GM12892 (cell line): ENCODE data around the gene C20orf173.
"Not testable (repeated sequence)": the region's sequence is repeated elsewhere in the genome, so short reads cannot be mapped to it uniquely, and the experiment has no call there.

ENCODE experiments used
- DNase-seq: peaks from one replicate; pipeline ENCODE4 v3.0.0; 2011; ENCODE audit not compliant: insufficient read length
- FAIRE-seq: peaks from 2 replicates; lab custom pipeline; 2011; peaks lifted over from hg19 to GRCh38; lab: Jason Lieb, UNC
- POLR2A ChIP-seq: IDR thresholded peaks from 2 replicates; pipeline ENCODE4 v1.6.1; 2011; ENCODE audit warnings: low read depth, low read length, control low read depth
- POLR2AphosphoS5 ChIP-seq: IDR thresholded peaks from 2 replicates; pipeline ENCODE4 v1.6.1; 2011; ENCODE audit warnings: low read depth, low read length, control low read depth
- TAF1 ChIP-seq: IDR thresholded peaks from 2 replicates; pipeline ENCODE4 v1.6.1; 2011; ENCODE audit warnings: low read depth, mild to moderate bottlenecking, control low read depth, low read length, borderline replicate concordance

C20orf173 gene

GRCh38 chr20:35560105-35560511 lies 30.7 kb upstream of the C20orf173 start:
- DNase-seq (no peak), FAIRE-seq (no peak)
- TF ChIP-seq POLR2AphosphoS5, result no peak
- no peak for TF ChIP-seq TAF1
- no peak for TF ChIP-seq POLR2A

DNA sequence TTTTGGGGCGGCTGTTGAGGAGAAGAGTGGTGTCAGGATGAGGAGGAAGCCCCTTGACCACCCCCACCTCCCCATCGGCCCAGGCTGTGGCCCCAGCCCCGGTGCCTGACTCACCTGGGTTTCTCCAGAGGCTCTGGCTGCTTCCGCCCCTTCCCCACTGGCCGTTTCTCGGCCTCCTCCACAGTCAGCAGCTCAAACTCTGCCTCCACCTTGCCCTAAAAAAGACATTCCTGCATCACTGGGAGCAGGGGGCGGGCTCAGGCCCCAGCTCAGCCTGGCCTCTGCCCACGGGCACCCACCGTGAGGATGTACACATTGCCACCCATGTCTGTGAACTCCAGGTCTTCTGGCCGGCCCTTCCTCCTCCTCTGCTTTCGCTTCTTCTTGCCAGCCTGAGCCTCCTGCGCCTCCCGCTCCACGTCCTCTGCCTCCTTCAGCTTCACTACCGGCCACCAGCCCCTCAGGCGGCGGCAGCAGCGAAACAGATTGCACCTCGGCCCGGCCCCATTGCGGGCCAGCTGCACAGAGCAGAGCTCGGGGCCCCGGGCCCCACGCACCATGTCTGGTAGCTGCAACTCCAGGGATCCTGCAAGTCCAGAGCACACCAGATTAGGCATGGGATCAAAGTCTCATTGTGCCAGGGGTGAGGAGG lies 29.7 kb upstream of the C20orf173 start:
- DNase-seq (no peak), FAIRE-seq (no peak)
- 0 out of 2 replicates have a peak, but pooled peaks have one; percentile 18 for TF ChIP-seq POLR2AphosphoS5
- no peak for TF ChIP-seq POLR2A
- TF ChIP-seq TAF1, result no peak

DNA sequence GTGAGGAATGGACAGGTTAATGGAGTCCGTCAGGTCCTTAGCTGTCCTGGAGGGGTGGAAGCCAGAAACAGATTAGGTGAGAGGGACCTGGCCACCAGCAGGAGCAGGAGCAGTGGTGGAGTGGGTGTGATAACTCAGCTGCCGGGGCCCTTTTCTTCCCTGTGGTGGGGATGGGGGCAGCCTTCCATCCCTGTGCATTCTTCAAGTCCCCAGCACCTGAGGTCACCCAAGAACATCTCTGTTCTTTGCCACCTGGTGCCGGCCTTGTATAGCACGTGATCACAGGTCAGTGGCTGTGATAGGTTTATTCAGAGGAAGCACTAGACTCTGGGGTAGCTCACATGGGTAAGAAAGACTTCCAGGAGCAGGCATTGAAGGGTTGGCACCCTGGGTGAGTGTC lies 29.0 kb upstream of the C20orf173 start:
- TF ChIP-seq POLR2A, result no peak
- TF ChIP-seq POLR2AphosphoS5, result no peak; the same call in 1 of the 2 replicates
- TF ChIP-seq TAF1, result no peak
- FAIRE-seq, result no peak
- DNase-seq, result no peak

GRCh38 chr20:35556871-35557270 lies 27.4 kb upstream of the C20orf173 start:
- TF ChIP-seq TAF1, result no peak
- TF ChIP-seq POLR2A, result no peak
- TF ChIP-seq POLR2AphosphoS5, result no peak
- DNase-seq (no peak), FAIRE-seq (no peak)

- DNase-seq (no peak), FAIRE-seq (no peak)
- TF ChIP-seq POLR2A (no peak), POLR2AphosphoS5 (no peak), TAF1 (no peak)
Observed at GRCh38 chr20:35555951-35556645, 26.6 kb upstream of the C20orf173 start.

- not testable (repeated sequence) for FAIRE-seq, DNase-seq
Observed at GRCh38 chr20:35555461-35555860, 26.0 kb upstream of the C20orf173 start.

- no peak for DNase-seq
- TF ChIP-seq TAF1, result no peak
- no peak for TF ChIP-seq POLR2A
- TF ChIP-seq POLR2AphosphoS5, result no peak
- no peak for FAIRE-seq
Observed at GRCh38 chr20:35552914-35553313, 23.5 kb upstream of the C20orf173 start.

DNA sequence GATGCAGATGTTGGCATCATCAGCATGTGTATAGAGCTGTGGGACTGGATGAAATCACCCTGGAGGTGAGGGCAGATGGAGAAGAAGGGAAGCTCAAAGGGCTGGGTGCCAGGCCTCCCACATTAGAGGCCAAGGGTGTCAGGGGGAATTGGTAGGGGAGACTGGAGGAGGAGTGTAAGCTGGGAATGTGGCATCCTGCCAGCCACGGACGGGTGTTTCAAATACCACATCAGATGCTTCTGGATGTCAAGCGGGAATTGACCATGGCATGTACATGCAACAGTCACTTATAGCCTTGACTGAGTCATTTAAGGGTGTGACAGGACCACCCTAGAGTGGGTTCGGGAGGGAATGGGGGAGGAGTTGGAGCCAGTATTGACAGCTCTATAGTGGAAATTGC lies 22.1 kb upstream of the C20orf173 start:
- TF ChIP-seq TAF1, result no peak
- no peak for TF ChIP-seq POLR2A
- TF ChIP-seq POLR2AphosphoS5, result no peak
- no peak for DNase-seq
- FAIRE-seq, result no peak

DNA sequence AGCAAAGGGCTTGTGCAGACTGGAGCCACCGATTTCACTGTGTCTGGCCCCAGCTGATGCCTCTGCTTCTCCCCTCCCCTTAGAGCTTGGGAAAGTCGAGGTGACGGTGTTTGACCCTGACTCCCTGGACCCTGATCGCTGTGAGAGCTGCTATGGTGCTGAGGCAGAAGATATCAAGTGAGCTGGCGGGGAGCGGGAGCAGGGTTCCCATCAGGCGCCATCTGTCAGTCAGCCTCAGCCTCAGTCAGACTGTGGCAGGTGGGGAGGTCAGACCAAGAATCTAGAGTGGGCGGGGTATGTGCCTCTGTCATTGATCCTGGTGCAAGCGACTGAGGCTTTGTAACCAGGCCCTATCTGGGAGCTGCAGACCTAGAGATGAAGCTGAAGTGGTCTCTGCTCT lies 17.9 kb upstream of the C20orf173 start:
- DNase-seq (no peak), FAIRE-seq (no peak)
- no peak for TF ChIP-seq TAF1
- TF ChIP-seq POLR2A, result no peak
- TF ChIP-seq POLR2AphosphoS5, result no peak

DNA sequence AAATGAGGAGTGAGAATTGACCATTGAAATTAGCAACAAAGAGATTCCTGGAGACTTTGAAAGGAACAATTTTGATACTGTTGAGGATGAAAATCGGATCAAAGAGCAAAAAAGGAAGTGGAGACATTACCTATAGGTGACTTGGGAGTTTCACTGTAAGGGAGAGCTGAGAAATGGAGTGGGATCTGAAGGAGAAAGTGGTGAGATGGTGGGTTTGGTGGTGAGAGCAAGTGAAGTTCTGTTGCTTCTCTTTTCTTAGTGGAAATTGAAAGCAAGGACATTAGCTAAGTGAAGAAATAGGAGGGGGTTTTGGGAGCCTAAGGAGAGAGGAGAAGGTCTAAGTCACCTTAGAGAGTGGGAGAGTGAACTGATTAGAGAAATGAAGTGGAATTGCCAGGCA lies 16.7 kb upstream of the C20orf173 start:
- no peak for DNase-seq
- no peak for FAIRE-seq
- TF ChIP-seq POLR2AphosphoS5 (no peak), TAF1 (no peak), POLR2A (no peak)

GRCh38 chr20:35544941-35545340 lies 15.5 kb upstream of the C20orf173 start:
- DNase-seq, FAIRE-seq: not testable (repeated sequence)

GRCh38 chr20:35544436-35544835 lies 15.0 kb upstream of the C20orf173 start:
- no peak for TF ChIP-seq POLR2AphosphoS5
- TF ChIP-seq TAF1, result no peak
- TF ChIP-seq POLR2A, result no peak
- no peak for DNase-seq
- FAIRE-seq, result no peak
